ENCODE results near the gene ZNF618.
"Not testable (repeated sequence)": the region's sequence is repeated elsewhere in the genome, so short reads cannot be mapped to it uniquely, and the experiment has no call there.

ZNF618 gene

GRCh38 chr9:114081441-114082016 is 205.4 kb downstream of the ZNF618 start:
- DNase-seq (ENCODE audit: low read depth, low spot score): no peak

- peak; percentile 68 for DNase-seq (ENCODE audit: low read depth, low spot score)
Measured at GRCh38 chr9:114082017-114082762, 206.1 kb downstream of the ZNF618 start.

- not testable (repeated sequence) for DNase-seq (ENCODE audit: low read depth, low spot score)
Measured at GRCh38 chr9:114082763-114083412, 206.8 kb downstream of the ZNF618 start.

- no peak for DNase-seq (ENCODE audit: low read depth, low spot score)
Measured at GRCh38 chr9:114083666-114084065, 207.6 kb downstream of the ZNF618 start.

GRCh38 chr9:114084282-114085073 is 208.4 kb downstream of the ZNF618 start:
- DNase-seq (ENCODE audit: low read depth, low spot score): no peak

- DNase-seq (ENCODE audit: low read depth, low spot score): no peak
Measured at GRCh38 chr9:114085387-114085789, 209.3 kb downstream of the ZNF618 start.

GRCh38 chr9:114086009-114086408 is 209.9 kb downstream of the ZNF618 start:
- no peak for DNase-seq (ENCODE audit: low read depth, low spot score)

- DNase-seq (ENCODE audit: low read depth, low spot score): no peak
Measured at GRCh38 chr9:114086607-114087006, 210.5 kb downstream of the ZNF618 start.

GRCh38 chr9:114087721-114088120 is 211.6 kb downstream of the ZNF618 start:
- DNase-seq (ENCODE audit: low read depth, low spot score): no peak

- no peak for DNase-seq (ENCODE audit: low read depth, low spot score)
Measured at GRCh38 chr9:114088571-114089170, 212.6 kb downstream of the ZNF618 start.

- DNase-seq (ENCODE audit: low read depth, low spot score): no peak
Measured at GRCh38 chr9:114089206-114089840, 213.2 kb downstream of the ZNF618 start.

GRCh38 chr9:114090798-114091197 is 214.7 kb downstream of the ZNF618 start:
- no peak for DNase-seq (ENCODE audit: low read depth, low spot score)

- no peak for DNase-seq (ENCODE audit: low read depth, low spot score)
Measured at GRCh38 chr9:114091711-114092110, 215.6 kb downstream of the ZNF618 start.

GRCh38 chr9:114092336-114092735 is 216.2 kb downstream of the ZNF618 start:
- no peak for DNase-seq (ENCODE audit: low read depth, low spot score)

GRCh38 chr9:114093031-114093471 is 216.9 kb downstream of the ZNF618 start:
- no peak for DNase-seq (ENCODE audit: low read depth, low spot score)

GRCh38 chr9:114093761-114094505 is 217.8 kb downstream of the ZNF618 start:
- no peak for DNase-seq (ENCODE audit: low read depth, low spot score)

- no peak for DNase-seq (ENCODE audit: low read depth, low spot score)
Measured at GRCh38 chr9:114094971-114095370, 218.9 kb downstream of the ZNF618 start.

GRCh38 chr9:114096041-114096511 is 220.0 kb downstream of the ZNF618 start:
- no peak for DNase-seq (ENCODE audit: low read depth, low spot score)

GRCh38 chr9:114096866-114097612 is 220.9 kb downstream of the ZNF618 start:
- DNase-seq (ENCODE audit: low read depth, low spot score): no peak
